ENCODE measurements around the gene CYP19A1.

CYP19A1 gene

DNA sequence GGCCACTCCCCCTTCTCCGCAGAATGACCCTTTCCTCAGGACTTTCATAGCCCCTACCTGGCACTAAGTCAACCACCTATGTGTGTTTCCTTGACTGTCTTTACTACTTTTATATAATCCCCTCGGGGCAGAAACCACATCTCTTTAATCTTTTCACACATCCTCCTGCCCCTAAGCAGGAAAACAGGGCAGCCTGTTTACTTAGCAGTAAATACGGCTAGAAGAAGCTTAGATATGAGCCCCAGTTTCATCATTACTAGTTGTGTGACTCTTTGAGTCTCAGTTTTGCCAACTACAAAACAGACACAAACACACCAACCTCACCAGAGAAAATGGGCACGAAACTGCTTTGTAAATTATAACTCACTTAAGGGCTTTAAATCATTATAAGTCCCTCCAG is 98.3 kb downstream of the CYP19A1 start:
- no peak overlapping the region for H3K4me3 ChIP-seq (ENCODE audit: low read depth in 1 of 2, low read length in 1 of 2)
- no peak overlapping the region for H3K27ac ChIP-seq
- no peaks in the 10 kb centered on the region for H3K9me3 ChIP-seq
- H3K27me3 ChIP-seq: peaks cover 67% of the 10 kb centered on the region
- TF ChIP-seq, protein P1, sequence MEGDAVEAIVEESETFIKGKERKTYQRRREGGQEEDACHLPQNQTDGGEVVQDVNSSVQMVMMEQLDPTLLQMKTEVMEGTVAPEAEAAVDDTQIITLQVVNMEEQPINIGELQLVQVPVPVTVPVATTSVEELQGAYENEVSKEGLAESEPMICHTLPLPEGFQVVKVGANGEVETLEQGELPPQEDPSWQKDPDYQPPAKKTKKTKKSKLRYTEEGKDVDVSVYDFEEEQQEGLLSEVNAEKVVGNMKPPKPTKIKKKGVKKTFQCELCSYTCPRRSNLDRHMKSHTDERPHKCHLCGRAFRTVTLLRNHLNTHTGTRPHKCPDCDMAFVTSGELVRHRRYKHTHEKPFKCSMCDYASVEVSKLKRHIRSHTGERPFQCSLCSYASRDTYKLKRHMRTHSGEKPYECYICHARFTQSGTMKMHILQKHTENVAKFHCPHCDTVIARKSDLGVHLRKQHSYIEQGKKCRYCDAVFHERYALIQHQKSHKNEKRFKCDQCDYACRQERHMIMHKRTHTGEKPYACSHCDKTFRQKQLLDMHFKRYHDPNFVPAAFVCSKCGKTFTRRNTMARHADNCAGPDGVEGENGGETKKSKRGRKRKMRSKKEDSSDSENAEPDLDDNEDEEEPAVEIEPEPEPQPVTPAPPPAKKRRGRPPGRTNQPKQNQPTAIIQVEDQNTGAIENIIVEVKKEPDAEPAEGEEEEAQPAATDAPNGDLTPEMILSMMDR (IDR thresholded peaks at IDR 0.05): no peak
- peaks cover 0 to 3% of the 10 kb centered on the region in 2 experiments for H3K4me1 ChIP-seq (ENCODE audit: control insufficient read depth in 1 of 2, insufficient read depth in 1 of 2, low read depth in 1 of 2, low read length in 1 of 2)
- no peaks in the 10 kb centered on the region for H3K36me3 ChIP-seq

DNA sequence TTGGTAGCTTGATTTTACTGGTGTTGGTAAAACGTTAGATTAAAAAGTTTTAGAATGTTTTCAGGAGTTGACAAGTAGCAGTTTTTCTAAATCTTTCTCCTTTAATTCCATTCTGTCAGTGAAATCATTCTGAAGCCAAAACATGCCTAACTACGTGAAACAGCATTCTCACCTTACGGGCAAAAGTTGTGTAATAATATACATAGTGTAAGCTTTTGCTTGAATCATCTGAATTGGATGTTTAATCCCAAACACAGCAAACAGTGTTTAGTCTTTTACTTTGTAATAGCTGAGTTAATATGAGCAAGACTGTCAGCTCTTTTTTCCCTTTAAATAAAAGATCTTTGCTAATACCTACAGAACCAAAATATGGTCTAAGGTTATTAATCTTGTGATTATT is 100.6 kb downstream of the CYP19A1 start:
- H3K9me3 ChIP-seq: no peaks in the 10 kb centered on the region
- no peak overlapping the region for H3K4me3 ChIP-seq (ENCODE audit: low read depth in 1 of 2, low read length in 1 of 2)
- H3K36me3 ChIP-seq: no peaks in the 10 kb centered on the region
- H3K4me1 ChIP-seq (ENCODE audit: control insufficient read depth in 1 of 2, insufficient read depth in 1 of 2, low read depth in 1 of 2, low read length in 1 of 2): peaks cover 0 to 7% of the 10 kb centered on the region in 2 experiments
- TF ChIP-seq, protein P1 (IDR thresholded peaks at IDR 0.05): no peak
- peaks cover 80% of the 10 kb centered on the region for H3K27me3 ChIP-seq
- no peak overlapping the region for H3K27ac ChIP-seq

DNA sequence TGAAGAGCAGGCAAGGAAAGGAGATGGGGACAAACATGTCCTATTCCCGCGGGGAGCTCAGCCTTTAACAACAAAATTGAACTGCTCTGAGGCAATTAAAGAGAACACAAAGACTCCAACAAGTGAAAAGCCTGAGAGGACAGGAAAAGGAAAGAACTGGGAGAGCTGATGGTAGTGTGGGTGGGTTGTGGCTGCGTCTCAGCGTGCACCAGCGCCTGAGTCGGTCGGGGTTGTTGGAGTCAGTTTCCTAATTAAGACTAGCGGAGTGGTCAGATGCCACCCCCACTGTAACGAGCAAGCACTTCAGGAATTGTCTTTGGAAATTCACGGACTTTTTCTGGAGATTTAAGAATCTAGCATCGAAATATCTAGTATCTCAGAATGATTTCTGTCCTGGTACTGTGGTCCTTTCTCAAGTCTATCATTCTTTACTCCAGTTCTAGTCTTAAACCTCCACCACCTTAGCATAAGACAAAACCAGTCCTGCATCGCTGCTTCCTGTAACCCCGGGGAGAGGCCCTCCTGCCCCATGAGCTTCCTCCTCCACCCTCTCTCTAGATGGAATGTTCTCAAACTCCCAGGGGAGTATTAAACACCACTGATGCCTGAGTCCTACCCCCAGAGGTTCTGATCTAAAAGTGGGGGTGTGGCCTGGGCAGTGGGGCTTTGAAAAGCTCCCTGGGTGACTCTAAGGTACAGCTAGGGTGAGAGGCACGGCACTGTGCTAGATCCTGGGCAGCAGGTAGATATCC is 104.0 kb downstream of the CYP19A1 start:
- TF ChIP-seq, protein P1 (IDR thresholded peaks at IDR 0.05): no peak
- Histone ChIP-seq H3K27me3 (peaks cover 60% of the 10 kb centered on the region), H3K9me3 (no peaks in the 10 kb centered on the region), H3K27ac (no peak overlapping the region), H3K4me1 (ENCODE audit: control insufficient read depth in 1 of 2, insufficient read depth in 1 of 2, low read depth in 1 of 2, low read length in 1 of 2) (peaks cover 0 to 7% of the 10 kb centered on the region in 2 experiments), H3K36me3 (no peaks in the 10 kb centered on the region), H3K4me3 (ENCODE audit: low read depth in 1 of 2, low read length in 1 of 2) (no peak overlapping the region)

DNA sequence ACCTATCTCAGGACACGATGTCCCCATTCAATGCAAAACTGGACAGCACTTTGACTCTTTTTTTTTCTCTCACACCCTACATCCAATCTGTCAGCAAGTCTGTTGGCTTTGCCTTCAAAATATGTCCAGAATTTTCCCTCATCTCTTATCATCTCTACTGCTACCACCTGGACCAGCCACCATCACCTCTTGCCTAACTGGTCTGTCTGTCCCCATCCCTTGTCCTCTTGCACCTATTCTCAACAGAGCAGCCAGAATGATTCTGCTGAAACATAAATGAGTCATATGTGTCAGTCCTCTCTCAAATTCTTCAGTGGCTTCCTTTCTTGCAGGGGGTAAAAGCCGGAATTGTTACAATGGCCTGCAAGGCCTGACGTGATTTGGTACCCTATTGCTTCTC is 105.8 kb downstream of the CYP19A1 start:
- Histone ChIP-seq H3K36me3 (no peaks in the 10 kb centered on the region), H3K27ac (no peak overlapping the region), H3K4me1 (ENCODE audit: control insufficient read depth in 1 of 2, insufficient read depth in 1 of 2, low read depth in 1 of 2, low read length in 1 of 2) (peaks cover 10 to 16% of the 10 kb centered on the region in 2 experiments), H3K9me3 (no peaks in the 10 kb centered on the region), H3K27me3 (peaks cover 42% of the 10 kb centered on the region), H3K4me3 (ENCODE audit: low read depth in 1 of 2, low read length in 1 of 2) (no peak overlapping the region)
- TF ChIP-seq, protein P1 (IDR thresholded peaks at IDR 0.05): no peak

DNA sequence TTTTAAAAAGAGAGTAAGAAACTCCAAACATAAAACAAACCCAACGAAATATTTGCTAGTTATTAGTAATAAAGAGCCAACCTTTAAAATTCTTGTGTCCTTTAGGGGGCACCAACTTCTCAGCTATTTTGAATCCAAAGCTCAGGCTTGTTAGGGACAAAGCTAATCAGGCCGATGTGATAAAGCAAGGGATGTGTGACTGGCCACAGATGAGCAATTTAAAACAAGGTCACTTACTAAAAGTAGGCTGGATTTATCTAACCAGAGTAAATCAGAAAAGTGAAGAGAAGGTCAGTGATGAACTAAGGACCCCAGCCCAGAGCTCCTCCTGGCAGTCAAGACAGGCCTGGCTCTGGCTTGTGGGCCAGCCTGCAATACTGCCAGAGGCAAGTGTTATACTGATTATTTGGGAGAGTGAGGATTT is 108.5 kb downstream of the CYP19A1 start:
- no peaks in the 10 kb centered on the region for H3K9me3 ChIP-seq
- TF ChIP-seq, protein P1 (IDR thresholded peaks at IDR 0.05): no peak
- peaks cover 29 to 34% of the 10 kb centered on the region in 2 experiments for H3K4me1 ChIP-seq (ENCODE audit: control insufficient read depth in 1 of 2, insufficient read depth in 1 of 2, low read depth in 1 of 2, low read length in 1 of 2)
- H3K27me3 ChIP-seq: peaks cover 15% of the 10 kb centered on the region
- H3K36me3 ChIP-seq: no peaks in the 10 kb centered on the region
- no peak overlapping the region for H3K27ac ChIP-seq
- H3K4me3 ChIP-seq (ENCODE audit: low read depth in 1 of 2, low read length in 1 of 2): no peak overlapping the region

Measured in neutrophil (primary cell).